Endothelial cell of umbilical vein (primary cell): Measurements from ENCODE around the gene METTL8. TPM values are rescaled to one million over a fixed set of nuclear protein-coding genes. Genes with fewer than 3 reads are reported as not detected.
A peak's percentile ranks its signal among the peaks of the same experiment; 100 is the strongest.

Experiments used
- BruUV-seq: library from RNA; stranded (reverse); fragments of 400-500 nt; replicated peaks from 2 replicates; lab custom pipeline; 2021; lab: Mats Ljungman, UMichigan
- CTCF ChIA-PET: fragments of 300-600, 350-600 bp; sonication (Branson Sonifier 250); formaldehyde crosslinking; loops from one replicate; lab custom pipeline; 2021; ENCODE audit warnings: antibody characterized with exemption, inconsistent platforms; lab: Charles Lee
- POLR2A ChIA-PET: fragments of 300-600, 350-600 bp; sonication (Branson Sonifier 250); formaldehyde crosslinking; loops from one replicate; lab custom pipeline; 2021; ENCODE audit warnings: antibody characterized with exemption, inconsistent platforms; lab: Charles Lee
- DNase-seq: peaks from one replicate; pipeline ENCODE4 v3.0.0-alpha.2; 2011; ENCODE audit warnings: low read depth, low spot score
- FAIRE-seq: peaks from 2 replicates; lab custom pipeline; 2011; peaks lifted over from hg19 to GRCh38; lab: Jason Lieb, UNC
- H2AFZ ChIP-seq: 2 replicates; pipeline ENCODE4 v1.6.0; 2012; ENCODE audit warnings: low read depth, low read length, control low read depth, inconsistent platforms
- H3K27ac ChIP-seq: 2 replicates; pipeline ENCODE4 v1.5.1; 2011; ENCODE audit warnings: low read depth, mild to moderate bottlenecking, control low read depth, low read length, moderate library complexity; ENCODE audit not compliant: insufficient read depth
- H3K27me3 ChIP-seq, 2 experiments: 2 replicates each; pipeline versions ENCODE4 v1.6.0 to v1.6.1; 2011; ENCODE audit warnings: low read length in 2 of 2, mixed read lengths in 1 of 2; ENCODE audit not compliant: control insufficient read depth in 2 of 2, insufficient read depth in 2 of 2
- H3K36me3 ChIP-seq, 2 experiments: 2 replicates in 1 of 2; 3 replicates in 1 of 2; pipeline ENCODE4 v1.5.1; 2011; ENCODE audit warnings: low read length in 2 of 2, mild to moderate bottlenecking in 1 of 2, moderate library complexity in 1 of 2; ENCODE audit not compliant: control insufficient read depth in 2 of 2, insufficient read depth in 2 of 2; ENCODE audit errors: extremely low read depth in 1 of 2
- H3K4me1 ChIP-seq: 3 replicates; pipeline ENCODE4 v1.5.1; 2011; ENCODE audit warnings: mild to moderate bottlenecking, low read length; ENCODE audit not compliant: control insufficient read depth, insufficient read depth; ENCODE audit errors: extremely low read depth
- H3K4me2 ChIP-seq: 2 replicates; pipeline ENCODE4 v1.6.1; 2011; ENCODE audit warnings: low read length, control low read depth, mixed read lengths; ENCODE audit not compliant: insufficient read depth
- H3K4me3 ChIP-seq, 3 experiments: fragments of 200-600 bp in 1 of 3; sonication (generic), shearing (Covaris generic) in 1 of 3; replicated peaks in 1 of 3; 2 replicates each; pipeline ENCODE4 v1.5.1; 2011 to 2016; ENCODE audit warnings: control low read depth in 3 of 3, low read length in 3 of 3, mild to moderate bottlenecking in 2 of 3, inconsistent platforms in 1 of 3, low read depth in 1 of 3, moderate library complexity in 1 of 3; ENCODE audit not compliant: insufficient read depth in 1 of 3
- H3K79me2 ChIP-seq: 2 replicates; pipeline ENCODE4 v1.6.0; 2012; ENCODE audit warnings: low read length, inconsistent platforms; ENCODE audit not compliant: control insufficient read depth, insufficient read depth
- H3K9ac ChIP-seq: replicated peaks from 2 replicates; pipeline ENCODE3; 2011; ENCODE audit warnings: low read length, control low read depth; ENCODE audit not compliant: insufficient read depth; ENCODE audit errors: extremely low read depth
- H3K9me1 ChIP-seq: replicated peaks from 3 replicates; pipeline ENCODE4 v1.6.0; 2011; ENCODE audit warnings: mild to moderate bottlenecking, low read length; ENCODE audit not compliant: control insufficient read depth, insufficient read depth; ENCODE audit errors: extremely low read depth
- H3K9me3 ChIP-seq: replicated peaks from 2 replicates; pipeline ENCODE4 v1.5.1; 2012; ENCODE audit warnings: low read length, inconsistent platforms; ENCODE audit not compliant: control insufficient read depth, insufficient read depth
- H4K20me1 ChIP-seq: replicated peaks from 2 replicates; pipeline ENCODE3; 2011; ENCODE audit warnings: mild to moderate bottlenecking, low read length; ENCODE audit not compliant: control insufficient read depth, insufficient read depth; ENCODE audit errors: extremely low read depth
- EZH2 ChIP-seq: IDR thresholded peaks from 2 replicates; pipeline ENCODE4 v1.6.1; 2012; ENCODE audit warnings: borderline replicate concordance, low read depth, mild to moderate bottlenecking, moderate library complexity, low read length, inconsistent platforms; ENCODE audit not compliant: severe bottlenecking
- FOS ChIP-seq: IDR thresholded peaks from 2 replicates; pipeline ENCODE4 v1.6.1; 2011; ENCODE audit warnings: mild to moderate bottlenecking, low read length, moderate library complexity, borderline replicate concordance; ENCODE audit not compliant: insufficient read depth
- GATA2 ChIP-seq: IDR thresholded peaks from 2 replicates; pipeline ENCODE4 v1.7.0; 2011; ENCODE audit warnings: low read depth, mild to moderate bottlenecking, moderate library complexity, mixed read lengths, low read length; ENCODE audit not compliant: insufficient read length, insufficient read depth
- JUN ChIP-seq: IDR thresholded peaks from 2 replicates; pipeline ENCODE4 v1.6.1; 2011; ENCODE audit warnings: borderline replicate concordance, low read depth; ENCODE audit not compliant: insufficient read length, insufficient read depth
- MYC ChIP-seq: IDR thresholded peaks from one replicate; pipeline ENCODE4 v1.6.1; 2011; ENCODE audit warnings: mild to moderate bottlenecking, low read depth, low read length
- POLR2A ChIP-seq: IDR thresholded peaks from 2 replicates; pipeline ENCODE4 v1.6.1; 2012; ENCODE audit warnings: low read depth, mild to moderate bottlenecking, control low read depth, low read length
- POLR2AphosphoS5 ChIP-seq: IDR thresholded peaks from 2 replicates; pipeline ENCODE4 v1.6.1; 2012; ENCODE audit warnings: low read depth, mild to moderate bottlenecking, control low read depth, low read length, moderate library complexity; ENCODE audit not compliant: insufficient read depth
- dilution Hi-C: fragments of 300-500 bp; cut with MboI; formaldehyde crosslinking; loops from one replicate; pipeline ENCODE4 v1.15.0; 2019; ENCODE audit warnings: low sequenced_read_pairs; ENCODE audit not compliant: extremely low pct_ligation_motif_present
- intact Hi-C: fragments of 100-400 bp; cut with micrococcal nuclease; formaldehyde crosslinking; loops from one replicate; pipeline ENCODE4 v1.10.0; 2022
- polyA plus RNA-seq, 4 experiments: library from polyadenylated mRNA; depleted of rRNA in 3 of 4; stranded (reverse) in 3 of 4; unstranded in 1 of 4; fragments of >200 nt; gene quantifications; 2 replicates each; pipeline versions ENCODE4 v1.2.1 to v1.2.3, GENCODE V29; 2011 to 2012; ENCODE audit warnings: missing spikeins in 1 of 4
- total RNA-seq: library from RNA; stranded (reverse); gene quantifications from 2 replicates; pipeline ENCODE4 v1.2.3, GENCODE V29; 2021
- TF ChIP-seq, protein P1 (sequence below): IDR thresholded peaks from 2 replicates; pipeline ENCODE4 v1.6.1; 2011; ENCODE audit not compliant: insufficient read depth, insufficient read length
- TF ChIP-seq, protein P2 (sequence below), 2 donors: IDR thresholded peaks; 1 replicate in 1 of 2; 2 replicates in 1 of 2; pipeline ENCODE4 v1.5.1; 2011; ENCODE audit warnings: low read length in 2 of 2, mild to moderate bottlenecking in 2 of 2, moderate library complexity in 2 of 2, control low read depth in 1 of 2, inconsistent platforms in 1 of 2, low read depth in 1 of 2; ENCODE audit not compliant: insufficient read depth in 1 of 2; ENCODE audit errors: extremely low read depth in 1 of 2

The METTL8 gene
- total and polyA plus RNA-seq, 2 donors (not counting 3 experiments of a cell fraction or from before 2014, with no cell fraction given): 7.0 to 20.2 TPM

DNA sequence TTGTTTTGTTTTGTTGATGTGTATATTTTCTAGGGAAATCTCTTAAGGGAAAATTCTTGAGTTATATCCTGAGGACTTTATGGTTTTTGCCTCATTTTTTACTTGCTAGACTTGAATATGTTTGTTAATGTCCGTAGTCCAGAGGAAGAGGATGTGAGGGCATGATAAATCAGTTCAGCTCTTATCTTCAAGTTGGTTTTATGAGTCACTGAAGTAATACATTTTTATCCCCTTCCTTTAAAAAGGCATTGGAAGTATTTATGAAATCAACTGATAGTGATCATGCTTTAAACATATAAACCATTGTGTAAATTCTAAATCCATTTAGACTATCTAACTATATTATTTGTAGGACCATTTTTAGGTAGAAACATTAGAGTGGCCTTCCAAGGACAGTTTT lies 44.6 kb upstream of the METTL8 start:
- Histone ChIP-seq H3K36me3 (peaks cover 0 to 5% of the 10 kb centered on the region in 2 experiments), H3K9ac (no peak overlapping the region), H3K79me2 (no peaks in the 10 kb centered on the region), H3K27me3 (no peaks in the 10 kb centered on the region), H4K20me1 (no peaks in the 10 kb centered on the region), H3K4me3 (no peak overlapping the region), H2AFZ (no peak overlapping the region), H3K9me3 (no peaks in the 10 kb centered on the region), H3K4me1 (peaks cover 19% of the 10 kb centered on the region), H3K9me1 (peaks cover 2% of the 10 kb centered on the region), H3K4me2 (peak overlapping the region; percentile 81), H3K27ac (no peak overlapping the region)
- dilution Hi-C loops (no loop called here), intact Hi-C loops (no loop called here)
- DNase-seq: peak; percentile 79
- ChIA-PET CTCF (interaction anchor here (0.6 kb wide), 1 partner anchor 55 kb away, joined by 3 read pairs; no protein-coding TSS in a partner anchor), POLR2A (no interaction called here)
- peak; percentile 85 for FAIRE-seq
- no TSS peak for BruUV-seq
- TF ChIP-seq GATA2 (peak; percentile 87), POLR2A (no peak), JUN (peak; percentile 78), POLR2AphosphoS5 (no peak), MYC (no peak), FOS (peak; percentile 82), EZH2 (no peak)
- TF ChIP-seq, protein P1, sequence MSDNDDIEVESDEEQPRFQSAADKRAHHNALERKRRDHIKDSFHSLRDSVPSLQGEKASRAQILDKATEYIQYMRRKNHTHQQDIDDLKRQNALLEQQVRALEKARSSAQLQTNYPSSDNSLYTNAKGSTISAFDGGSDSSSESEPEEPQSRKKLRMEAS: no peak
- TF ChIP-seq, protein P2, sequence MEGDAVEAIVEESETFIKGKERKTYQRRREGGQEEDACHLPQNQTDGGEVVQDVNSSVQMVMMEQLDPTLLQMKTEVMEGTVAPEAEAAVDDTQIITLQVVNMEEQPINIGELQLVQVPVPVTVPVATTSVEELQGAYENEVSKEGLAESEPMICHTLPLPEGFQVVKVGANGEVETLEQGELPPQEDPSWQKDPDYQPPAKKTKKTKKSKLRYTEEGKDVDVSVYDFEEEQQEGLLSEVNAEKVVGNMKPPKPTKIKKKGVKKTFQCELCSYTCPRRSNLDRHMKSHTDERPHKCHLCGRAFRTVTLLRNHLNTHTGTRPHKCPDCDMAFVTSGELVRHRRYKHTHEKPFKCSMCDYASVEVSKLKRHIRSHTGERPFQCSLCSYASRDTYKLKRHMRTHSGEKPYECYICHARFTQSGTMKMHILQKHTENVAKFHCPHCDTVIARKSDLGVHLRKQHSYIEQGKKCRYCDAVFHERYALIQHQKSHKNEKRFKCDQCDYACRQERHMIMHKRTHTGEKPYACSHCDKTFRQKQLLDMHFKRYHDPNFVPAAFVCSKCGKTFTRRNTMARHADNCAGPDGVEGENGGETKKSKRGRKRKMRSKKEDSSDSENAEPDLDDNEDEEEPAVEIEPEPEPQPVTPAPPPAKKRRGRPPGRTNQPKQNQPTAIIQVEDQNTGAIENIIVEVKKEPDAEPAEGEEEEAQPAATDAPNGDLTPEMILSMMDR (IDR thresholded peaks at IDR 0.05; ENCODE audit: extremely low read depth in 1 of 2, insufficient read depth in 1 of 2, low read depth in 1 of 2, low read length in 2 of 2): no peak
